ENCODE results near the gene AUH.

Gene AUH

GRCh38 chr9:91198405-91198804 lies 163.3 kb downstream of the AUH start:
- Histone ChIP-seq H3K4me3 (IDR thresholded peaks at IDR 0.05; ENCODE audit: insufficient read depth, low read depth, low read length) (no peak overlapping the region), H3K27me3 (ENCODE audit: insufficient read depth, low read depth) (no peaks in the 10 kb centered on the region), H3K9ac (no peak overlapping the region), H3K27ac (no peak overlapping the region), H2AFZ (ENCODE audit: low read depth) (no peak overlapping the region), H4K20me1 (ENCODE audit: insufficient read depth) (no peaks in the 10 kb centered on the region), H3K36me3 (ENCODE audit: insufficient read depth) (no peaks in the 10 kb centered on the region), H3K4me2 (no peak overlapping the region), H3K4me1 (ENCODE audit: low read depth, poor library complexity, severe bottlenecking) (peaks cover 21% of the 10 kb centered on the region), H3K79me2 (ENCODE audit: insufficient read depth, low read depth) (0 out of 2 replicates have a peak, but pooled peaks cover 6% of the 10 kb centered on the region)
- no peak for TF ChIP-seq CTCF (conservative IDR thresholded peaks at IDR 0.05; ENCODE audit: low read depth, low read length)

GRCh38 chr9:91197232-91198181 lies 164.2 kb downstream of the AUH start:
- no peak for TF ChIP-seq CTCF (conservative IDR thresholded peaks at IDR 0.05; ENCODE audit: low read depth, low read length)
- Histone ChIP-seq H3K4me3 (IDR thresholded peaks at IDR 0.05; ENCODE audit: insufficient read depth, low read depth, low read length) (no peak overlapping the region), H3K27ac (no peak overlapping the region)

GRCh38 chr9:91196103-91196950 lies 165.4 kb downstream of the AUH start:
- H3K79me2 ChIP-seq (ENCODE audit: insufficient read depth, low read depth), result 0 out of 2 replicates have a peak, but pooled peaks cover 6% of the 10 kb centered on the region
- no peak overlapping the region for H2AFZ ChIP-seq (ENCODE audit: low read depth)
- H3K27ac ChIP-seq, result no peak overlapping the region
- no peak overlapping the region for H3K9ac ChIP-seq
- H3K4me3 ChIP-seq (IDR thresholded peaks at IDR 0.05; ENCODE audit: insufficient read depth, low read depth, low read length), result no peak overlapping the region
- no peaks in the 10 kb centered on the region for H3K27me3 ChIP-seq (ENCODE audit: insufficient read depth, low read depth)
- no peaks in the 10 kb centered on the region for H4K20me1 ChIP-seq (ENCODE audit: insufficient read depth)
- no peaks in the 10 kb centered on the region for H3K36me3 ChIP-seq (ENCODE audit: insufficient read depth)
- H3K4me2 ChIP-seq, result no peak overlapping the region
- H3K4me1 ChIP-seq (ENCODE audit: low read depth, poor library complexity, severe bottlenecking), result peaks cover 36% of the 10 kb centered on the region
- no peak for TF ChIP-seq CTCF (conservative IDR thresholded peaks at IDR 0.05; ENCODE audit: low read depth, low read length)

More at GRCh38 chr9:91197232-91198181, 164.2 kb downstream of the AUH start:
- no peaks in the 10 kb centered on the region for H3K36me3 ChIP-seq (ENCODE audit: insufficient read depth)
- no peaks in the 10 kb centered on the region for H4K20me1 ChIP-seq (ENCODE audit: insufficient read depth)
- H2AFZ ChIP-seq (ENCODE audit: low read depth), result no peak overlapping the region
- H3K4me1 ChIP-seq (ENCODE audit: low read depth, poor library complexity, severe bottlenecking), result peaks cover 24% of the 10 kb centered on the region
- H3K27me3 ChIP-seq (ENCODE audit: insufficient read depth, low read depth), result no peaks in the 10 kb centered on the region
- H3K9ac ChIP-seq, result no peak overlapping the region
- H3K4me2 ChIP-seq, result no peak overlapping the region
- 0 out of 2 replicates have a peak, but pooled peaks cover 6% of the 10 kb centered on the region for H3K79me2 ChIP-seq (ENCODE audit: insufficient read depth, low read depth)

GRCh38 chr9:91195372-91196012 lies 166.2 kb downstream of the AUH start:
- H4K20me1 ChIP-seq (ENCODE audit: insufficient read depth), result no peaks in the 10 kb centered on the region
- TF ChIP-seq CTCF (conservative IDR thresholded peaks at IDR 0.05; ENCODE audit: low read depth, low read length), result no peak
- H3K27ac ChIP-seq, result no peak overlapping the region
- H3K9ac ChIP-seq, result no peak overlapping the region
- 0 out of 2 replicates have a peak, but pooled peaks cover 6% of the 10 kb centered on the region for H3K79me2 ChIP-seq (ENCODE audit: insufficient read depth, low read depth)
- peaks cover 44% of the 10 kb centered on the region for H3K4me1 ChIP-seq (ENCODE audit: low read depth, poor library complexity, severe bottlenecking)
- no peak overlapping the region for H2AFZ ChIP-seq (ENCODE audit: low read depth)
- H3K4me2 ChIP-seq, result peak overlapping the region; percentile 97; the same call in 1 of the 2 replicates
- H3K27me3 ChIP-seq (ENCODE audit: insufficient read depth, low read depth), result no peaks in the 10 kb centered on the region
- no peak overlapping the region for H3K4me3 ChIP-seq (IDR thresholded peaks at IDR 0.05; ENCODE audit: insufficient read depth, low read depth, low read length)
- H3K36me3 ChIP-seq (ENCODE audit: insufficient read depth), result no peaks in the 10 kb centered on the region
